ENCODE results near the gene MAGIX.
"Not testable (repeated sequence)": the region's sequence is repeated elsewhere in the genome, so short reads cannot be mapped to it uniquely, and the experiment has no call there.

The MAGIX gene

GRCh38 chrX:49165901-49166881 is 3.6 kb downstream of the MAGIX start:
- no peak for DNase-seq (ENCODE audit: low read depth, low spot score)
- ChIA-PET POLR2A (no interaction called here), CTCF (interaction anchor here (2.6 to 6.8 kb wide), 2 partner anchors 8 to 11 kb away, joined by 11 to 34 read pairs; no protein-coding TSS in a partner anchor)
- H3K4me3 ChIP-seq (ENCODE audit: low read depth, low read length) = peak overlapping the region; percentile 34
- no peak for TF ChIP-seq CTCF (IDR thresholded peaks at IDR 0.05; ENCODE audit: insufficient read depth, low read length, missing control alignments)

- DNase-seq (ENCODE audit: low read depth, low spot score) = no peak
- CTCF ChIA-PET = interaction anchor here (2.6 to 6.8 kb wide), 2 partner anchors 9 to 12 kb away, joined by 11 to 34 read pairs; no protein-coding TSS in a partner anchor
- POLR2A ChIA-PET = interaction anchor here (1.0 kb wide), 1 partner anchor 12 kb away, joined by 3 read pairs; no protein-coding TSS in a partner anchor
- no peak for TF ChIP-seq CTCF (IDR thresholded peaks at IDR 0.05; ENCODE audit: insufficient read depth, low read length, missing control alignments)
- H3K4me3 ChIP-seq (ENCODE audit: low read depth, low read length) = peak overlapping the region; percentile 34
Observed at GRCh38 chrX:49166914-49167739, 4.6 kb downstream of the MAGIX start.

GRCh38 chrX:49167740-49168108 is 5.2 kb downstream of the MAGIX start:
- H3K4me3 ChIP-seq (ENCODE audit: low read depth, low read length) = no peak overlapping the region
- DNase-seq (ENCODE audit: low read depth, low spot score) = no peak
- CTCF ChIA-PET = interaction anchor here (2.6 to 6.8 kb wide), 2 partner anchors 9 to 12 kb away, joined by 11 to 34 read pairs; no protein-coding TSS in a partner anchor
- TF ChIP-seq CTCF (IDR thresholded peaks at IDR 0.05; ENCODE audit: insufficient read depth, low read length, missing control alignments) = no peak
- POLR2A ChIA-PET = interaction anchor here (1.0 kb wide), 1 partner anchor 13 kb away, joined by 3 read pairs; no protein-coding TSS in a partner anchor

- no peak for TF ChIP-seq CTCF (IDR thresholded peaks at IDR 0.05; ENCODE audit: insufficient read depth, low read length, missing control alignments)
- ChIA-PET CTCF (interaction anchor here (0.7 to 0.8 kb wide), 2 partner anchors 13 to 19 kb away, joined by 3 read pairs; no protein-coding TSS in a partner anchor), POLR2A (interaction anchor here (2.5 kb wide), 1 partner anchor 13 kb away, joined by 10 read pairs; no protein-coding TSS in a partner anchor)
- peak within 1 kb of the TSS; percentile 66 for H3K4me3 ChIP-seq (ENCODE audit: low read depth, low read length)
- no peak for DNase-seq (ENCODE audit: low read depth, low spot score)
Observed at GRCh38 chrX:49171752-49172279, 9.3 kb downstream of the MAGIX start, which contains the start of gene PLP2. TSS of gene PLP2 (plus strand) at chrX:49171898. CDS start at chrX:49172001, 103 bp downstream.

- no peak for TF ChIP-seq CTCF (IDR thresholded peaks at IDR 0.05; ENCODE audit: insufficient read depth, low read length, missing control alignments)
- H3K4me3 ChIP-seq (ENCODE audit: low read depth, low read length) = peak overlapping the region; percentile 66
- ChIA-PET POLR2A (interaction anchor here (2.5 kb wide), 1 partner anchor 12 kb away, joined by 10 read pairs; no protein-coding TSS in a partner anchor), CTCF (interaction anchor here (0.7 kb wide), 1 partner anchor 13 kb away, joined by 3 read pairs; no protein-coding TSS in a partner anchor)
- DNase-seq (ENCODE audit: low read depth, low spot score) = no peak
Observed at GRCh38 chrX:49172280-49172780, 9.8 kb downstream of the MAGIX start.

GRCh38 chrX:49173544-49173943 is 11.0 kb downstream of the MAGIX start:
- DNase-seq (ENCODE audit: low read depth, low spot score); CTCF ChIA-PET; H3K4me3 ChIP-seq (ENCODE audit: low read depth, low read length); POLR2A ChIA-PET: not testable (repeated sequence)

Data from AG04449 (cell line).